GM12878 (cell line): ENCODE results near the gene AGAP1. TPM values are rescaled to one million over a fixed set of nuclear protein-coding genes. Genes with fewer than 3 reads are reported as not detected.

Experiments used
- ATAC-seq: fragments of 200-7000 bp; cut with Tn5 transposase; 3 replicates; pipeline ENCODE4 v1.9.1; 2020; ENCODE audit warnings: mild to moderate bottlenecking, moderate library complexity
- BruUV-seq: library from RNA; stranded (reverse); fragments of 400-500 nt; replicated peaks from 2 replicates; lab custom pipeline; 2021; lab: Mats Ljungman, UMichigan
- CTCF ChIA-PET: fragments of 300-600 bp; sonication (Branson Sonifier 250); formaldehyde crosslinking; extraction: SDS; loops from one replicate; lab custom pipeline; 2021; ENCODE audit warnings: inconsistent platforms; lab: Yijun Ruan, JAX
- POLR2A ChIA-PET: fragments of 350-600 bp; formaldehyde crosslinking; extraction: SDS; loops from one replicate; lab custom pipeline; 2021; ENCODE audit warnings: inconsistent platforms; lab: Charles Lee
- RAD21 ChIA-PET: fragments of 300-600 bp; sonication (Branson Sonifier 250); formaldehyde crosslinking; loops from one replicate; lab custom pipeline; 2023; ENCODE audit warnings: antibody characterized with exemption; ENCODE audit not compliant: unreplicated experiment; lab: Charles Lee
- SMC1A ChIA-PET: fragments of 300-600 bp; sonication (Branson Sonifier 250); formaldehyde crosslinking; loops from one replicate; lab custom pipeline; 2023; ENCODE audit not compliant: unreplicated experiment, uncharacterized antibody; lab: Charles Lee
- DNase-seq: peaks from one replicate; pipeline ENCODE4 v3.0.0-alpha.2; 2011; ENCODE audit warnings: low read depth, low spot score
- FAIRE-seq: peaks from 3 replicates; lab custom pipeline; 2011; peaks lifted over from hg19 to GRCh38; lab: Jason Lieb, UNC
- H2AFZ ChIP-seq: 2 replicates; pipeline ENCODE4 v1.6.0; 2011; ENCODE audit warnings: low read depth, low read length, control low read depth; ENCODE audit not compliant: control insufficient read depth
- H3K27ac ChIP-seq: 2 replicates; pipeline ENCODE4 v1.5.1; 2011; ENCODE audit warnings: control low read depth; ENCODE audit not compliant: control insufficient read depth, insufficient read depth
- H3K27me3 ChIP-seq, 2 experiments: replicated peaks in 1 of 2; 2 replicates each; pipeline versions ENCODE4 v1.6.0 to v1.6.1; 2011; ENCODE audit warnings: low read length in 1 of 2; ENCODE audit not compliant: control insufficient read depth in 2 of 2, insufficient read depth in 2 of 2
- H3K36me3 ChIP-seq, 2 experiments: 2 replicates each; pipeline ENCODE4 v1.5.1; 2011; ENCODE audit warnings: low read length in 1 of 2; ENCODE audit not compliant: control insufficient read depth in 2 of 2, insufficient read depth in 2 of 2
- H3K4me1 ChIP-seq: 2 replicates; pipeline ENCODE4 v1.6.1; 2011; ENCODE audit warnings: mild to moderate bottlenecking, low read length, moderate library complexity, mixed read lengths; ENCODE audit not compliant: control insufficient read depth, insufficient read depth
- H3K4me2 ChIP-seq: 2 replicates; pipeline ENCODE4 v1.6.0; 2011; ENCODE audit warnings: control low read depth; ENCODE audit not compliant: control insufficient read depth, insufficient read depth
- H3K4me3 ChIP-seq: fragments of 200-600 bp; sonication (generic); 2 replicates; pipeline ENCODE4 v1.5.1; 2016
- H3K79me2 ChIP-seq: 2 replicates; pipeline ENCODE4 v1.6.0; 2011; ENCODE audit warnings: low read length; ENCODE audit not compliant: control insufficient read depth, insufficient read depth
- H3K9ac ChIP-seq: 2 replicates; pipeline ENCODE4 v1.8.0; 2011; ENCODE audit warnings: low read length, control low read depth, mixed read lengths; ENCODE audit not compliant: control insufficient read depth, insufficient read depth
- H3K9me3 ChIP-seq: replicated peaks from 3 replicates; pipeline ENCODE4 v1.5.1; 2011; ENCODE audit warnings: mild to moderate bottlenecking, low read length; ENCODE audit not compliant: control insufficient read depth, insufficient read depth
- H4K20me1 ChIP-seq: 2 replicates; pipeline ENCODE4 v1.6.0; 2011; ENCODE audit not compliant: control insufficient read depth, insufficient read depth
- CEBPZ ChIP-seq: fragments of 150-350 bp; IDR thresholded peaks from 2 replicates; pipeline ENCODE4 v1.6.1; 2016; ENCODE audit warnings: low read depth, low read length
- E2F4 ChIP-seq: IDR thresholded peaks from 2 replicates; pipeline ENCODE4 v1.6.1; 2012; ENCODE audit warnings: low read depth, low read length, improper control_type of control experiment
- E2F8 ChIP-seq: fragments of 450-650 bp; IDR thresholded peaks from 2 replicates; pipeline ENCODE4 v1.6.1; 2018; ENCODE audit warnings: mild to moderate bottlenecking, low read depth, moderate library complexity; ENCODE audit not compliant: partially characterized antibody
- ESRRA ChIP-seq: IDR thresholded peaks from 2 replicates; pipeline ENCODE4 v1.6.1; 2012; ENCODE audit warnings: mild to moderate bottlenecking, low read length, improper control_type of control experiment
- HDAC2 ChIP-seq: fragments of 200-600 bp; sonication (generic); IDR thresholded peaks from 2 replicates; pipeline ENCODE4 v1.6.1; 2017
- JUNB ChIP-seq: IDR thresholded peaks from 2 replicates; pipeline ENCODE4 v1.6.1; 2016; ENCODE audit warnings: antibody characterized with exemption, mild to moderate bottlenecking
- LARP7 ChIP-seq: fragments of 450-650 bp; IDR thresholded peaks from 2 replicates; pipeline ENCODE4 v1.6.1; 2017; ENCODE audit warnings: mild to moderate bottlenecking
- MEF2B ChIP-seq: fragments of 450-650 bp; IDR thresholded peaks from 2 replicates; pipeline ENCODE4 v1.6.1; 2018; ENCODE audit warnings: mild to moderate bottlenecking, moderate library complexity; ENCODE audit not compliant: partially characterized antibody, poor library complexity, severe bottlenecking
- MTA3 ChIP-seq: IDR thresholded peaks from 2 replicates; pipeline ENCODE4 v1.6.1; 2012; ENCODE audit warnings: low read length, inconsistent platforms, borderline replicate concordance
- NFYB ChIP-seq: IDR thresholded peaks from 2 replicates; pipeline ENCODE4 v1.6.1; 2011; ENCODE audit warnings: low read depth, mild to moderate bottlenecking, low read length, improper control_type of control experiment, moderate library complexity; ENCODE audit not compliant: insufficient read depth
- PAX8 ChIP-seq: fragments of 450-650 bp; IDR thresholded peaks from 2 replicates; pipeline ENCODE4 v1.6.1; 2017; ENCODE audit warnings: mild to moderate bottlenecking, moderate library complexity
- SMAD5 ChIP-seq: IDR thresholded peaks from 2 replicates; pipeline ENCODE4 v1.6.1; 2016; ENCODE audit warnings: antibody characterized with exemption, low read depth
- STAT1 ChIP-seq: fragments of 450-650 bp; conservative IDR thresholded peaks from 2 replicates; pipeline ENCODE4 v1.6.1; 2014; ENCODE audit warnings: antibody characterized with exemption, mild to moderate bottlenecking
- YY1 ChIP-seq: IDR thresholded peaks from 2 replicates; pipeline ENCODE4 v1.6.1; 2011; ENCODE audit warnings: low read depth, mild to moderate bottlenecking, low read length
- ZBED1 ChIP-seq: IDR thresholded peaks from 2 replicates; pipeline ENCODE4 v1.6.1; 2016; ENCODE audit warnings: borderline replicate concordance
- ZNF207 ChIP-seq: fragments of 450-650 bp; IDR thresholded peaks from 2 replicates; pipeline ENCODE4 v1.6.1; 2014; ENCODE audit warnings: antibody characterized with exemption, mild to moderate bottlenecking, borderline replicate concordance
- ZSCAN29 ChIP-seq: fragments of 450-650 bp; IDR thresholded peaks from 2 replicates; pipeline ENCODE4 v1.6.1; 2017; ENCODE audit warnings: mild to moderate bottlenecking, moderate library complexity
- WGBS: methylation state at CpG from one replicate; pipeline ENCODE4 v1.1.6; 2016; ENCODE audit warnings: low lambda C conversion rate; ENCODE audit not compliant: insufficient replicate concordance, insufficient coverage; ENCODE audit errors: missing lambda C conversion rate; 5-methylcytosine and 5-hydroxymethylcytosine counted together
- in situ Hi-C: fragments of 300-500 bp; cut with MboI; formaldehyde crosslinking; loops from 9 replicates; pipeline ENCODE4 v1.14.3; 2018; ENCODE audit warnings: mixed read lengths
- intact Hi-C: fragments of 100-400 bp; cut with micrococcal nuclease; formaldehyde crosslinking; loops from one replicate; pipeline ENCODE4 v1.14.2; 2022; ENCODE audit not compliant: unreplicated experiment
- polyA plus RNA-seq, 11 experiments: library from polyadenylated mRNA; depleted of rRNA in 4 of 11; unstranded in 6 of 11; stranded (reverse) in 5 of 11; fragments of >200 nt; fragmentation: Nextera tagmentation in 4 of 11; fragmentation: Illumina TruSeq in 1 of 11; extraction: Ambion mirVana in 4 of 11; extraction: Trizol in 1 of 11; gene quantifications; 1 replicate in 1 of 11; 2 replicates in 10 of 11; pipeline versions ENCODE4 v1.2.1 to v1.2.3, GENCODE V29; 2011 to 2016; ENCODE audit warnings: inconsistent platforms in 2 of 11, missing spikeins in 2 of 11, low read depth in 1 of 11
- total RNA-seq, 4 experiments: library from RNA; depleted of rRNA in 3 of 4; stranded (reverse); fragments of >200 nt in 3 of 4; fragmentation: Illumina TruSeq in 1 of 4; extraction: Trizol in 1 of 4; gene quantifications; 2 replicates each; pipeline versions ENCODE4 v1.2.1 to v1.2.3, GENCODE V29; 2013 to 2021

AGAP1 gene
- total and polyA plus RNA-seq, 10 of the 15 experiments (the other 5 are each of a cell fraction or from before 2014, with no cell fraction given) = 0.05 to 0.15 (median 0.06) TPM; not detected in 7

DNA sequence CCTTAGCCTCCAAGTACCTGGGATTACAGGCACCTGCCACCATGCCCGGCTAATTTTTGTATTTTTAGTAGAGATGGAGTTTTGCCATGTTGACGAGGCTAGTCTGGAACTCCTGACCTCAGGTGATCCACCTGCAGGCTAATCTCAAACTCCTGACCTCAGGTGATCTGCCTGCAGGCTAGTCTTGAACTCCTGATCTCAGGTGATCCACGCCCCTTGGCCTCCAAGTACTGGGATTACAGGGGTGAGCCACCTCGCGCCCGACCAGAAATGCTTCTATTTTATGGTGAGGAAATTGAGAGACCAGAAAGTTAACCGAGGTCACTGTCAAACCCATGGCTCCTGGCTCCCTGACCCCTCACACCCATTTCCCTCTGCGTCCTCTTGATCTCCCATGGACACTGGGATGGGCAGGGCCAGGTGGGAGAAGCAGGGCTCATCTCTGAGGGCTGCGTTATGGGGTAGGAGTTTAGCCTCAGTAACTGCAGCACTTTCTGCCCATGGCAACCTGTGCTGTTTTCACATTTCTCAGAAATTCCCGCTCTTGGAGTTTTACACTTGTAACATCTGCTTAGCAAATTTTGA lies 210.0 kb downstream of the AGAP1 start:
- ATAC-seq (no peak), DNase-seq (no peak), FAIRE-seq (no peak)
- H3K27me3 ChIP-seq = peaks cover 0 to 2% of the 10 kb centered on the region in 2 experiments; a peak in 1 of 4 replicates
- H3K27ac ChIP-seq = no peak overlapping the region
- SMC1A ChIA-PET = no interaction called here
- H3K4me1 ChIP-seq = no peaks in the 10 kb centered on the region
- no peaks in the 10 kb centered on the region for H3K79me2 ChIP-seq
- intact Hi-C loops (no loop called here), in situ Hi-C loops (no loop called here)
- CTCF ChIA-PET = no interaction called here
- no peak overlapping the region for H2AFZ ChIP-seq
- H4K20me1 ChIP-seq = no peaks in the 10 kb centered on the region
- WGBS = 49% methylated on average over 10 of the region's 10 CpGs
- POLR2A ChIA-PET = no interaction called here
- no peak overlapping the region for H3K4me3 ChIP-seq
- no peak for TF ChIP-seq SMAD5
- TF ChIP-seq PAX8 = no peak
- no peak for TF ChIP-seq NFYB
- no peak for TF ChIP-seq MEF2B
- TF ChIP-seq JUNB = no peak
- no peak for TF ChIP-seq ZSCAN29
- TF ChIP-seq E2F4 = no peak
- TF ChIP-seq HDAC2 = no peak
- no peak for TF ChIP-seq MTA3
- no peak for TF ChIP-seq CEBPZ
- TF ChIP-seq YY1 = no peak
- TF ChIP-seq ZNF207 = no peak
- no peak for TF ChIP-seq ZBED1
- no peak for TF ChIP-seq LARP7
- no peak for TF ChIP-seq STAT1
- TF ChIP-seq ESRRA = no peak
- TF ChIP-seq E2F8 = no peak
- H3K36me3 ChIP-seq = no peaks in the 10 kb centered on the region
- H3K4me2 ChIP-seq = no peak overlapping the region
- no peak overlapping the region for H3K9ac ChIP-seq
- no TSS peak for BruUV-seq
- H3K9me3 ChIP-seq = no peaks in the 10 kb centered on the region
- RAD21 ChIA-PET = no interaction called here
